H9 (cell line): ENCODE measurements around the gene ABCF2. TPM values are rescaled to one million over a fixed set of nuclear protein-coding genes. Genes with fewer than 3 reads are reported as not detected.

Experiments used
- DNase-seq: peaks from one replicate; pipeline ENCODE4 v3.0.0-alpha.2; 2017
- H2AFZ ChIP-seq: one replicate; pipeline ENCODE4 v1.6.1; 2013; ENCODE audit warnings: mild to moderate bottlenecking, low read length, control low read depth, moderate library complexity
- H2AK5ac ChIP-seq: 2 replicates; pipeline ENCODE4 v1.6.1; 2013; ENCODE audit warnings: low read length, control low read depth, mixed read lengths; ENCODE audit not compliant: insufficient read length
- H2BK120ac ChIP-seq: one replicate; pipeline ENCODE4 v1.6.1; 2013; ENCODE audit warnings: low read depth, mild to moderate bottlenecking, low read length, control low read depth, inconsistent platforms; ENCODE audit not compliant: poor library complexity, severe bottlenecking
- H2BK12ac ChIP-seq: 2 replicates; pipeline ENCODE4 v1.6.1; 2013; ENCODE audit warnings: low read length, control low read depth, mixed read lengths, low read depth; ENCODE audit not compliant: insufficient read length
- H2BK15ac ChIP-seq: 2 replicates; pipeline ENCODE4 v1.6.1; 2013; ENCODE audit warnings: low read depth, low read length, control low read depth
- H2BK20ac ChIP-seq: one replicate; pipeline ENCODE4 v1.6.1; 2013; ENCODE audit warnings: low read depth, mild to moderate bottlenecking, low read length, control low read depth, inconsistent platforms; ENCODE audit not compliant: poor library complexity, severe bottlenecking
- H2BK5ac ChIP-seq: 2 replicates; pipeline ENCODE4 v1.6.1; 2013; ENCODE audit warnings: low read length, control low read depth, mixed read lengths; ENCODE audit not compliant: insufficient read length
- H3K14ac ChIP-seq: 2 replicates; pipeline ENCODE4 v1.6.1; 2013; ENCODE audit warnings: low read length, control low read depth; ENCODE audit not compliant: insufficient read depth
- H3K18ac ChIP-seq: 2 replicates; pipeline ENCODE4 v1.6.1; 2013; ENCODE audit warnings: low read depth, mild to moderate bottlenecking, mixed read lengths, low read length, control low read depth; ENCODE audit not compliant: insufficient read length
- H3K23ac ChIP-seq: 2 replicates; pipeline ENCODE4 v1.6.1; 2013; ENCODE audit warnings: low read length, control low read depth, mixed read lengths, low read depth; ENCODE audit not compliant: insufficient read length
- H3K23me2 ChIP-seq: 2 replicates; pipeline ENCODE4 v1.6.1; 2013; ENCODE audit warnings: low read depth, mild to moderate bottlenecking, mixed read lengths, low read length, control low read depth; ENCODE audit not compliant: insufficient read length, poor library complexity, severe bottlenecking
- H3K27ac ChIP-seq: 2 replicates; pipeline ENCODE4 v1.5.1; 2013; ENCODE audit warnings: low read length, control low read depth, mixed read lengths, low read depth; ENCODE audit not compliant: insufficient read length
- H3K27me3 ChIP-seq: 2 replicates; pipeline ENCODE4 v1.6.1; 2013; ENCODE audit warnings: low read length, control low read depth, inconsistent platforms; ENCODE audit not compliant: insufficient read depth
- H3K4ac ChIP-seq: 2 replicates; pipeline ENCODE4 v1.6.1; 2013; ENCODE audit warnings: low read depth, mild to moderate bottlenecking, control low read depth, inconsistent platforms, low read length, moderate library complexity
- H3K4me1 ChIP-seq: 2 replicates; pipeline ENCODE4 v1.6.1; 2013; ENCODE audit warnings: low read length, control low read depth, inconsistent platforms; ENCODE audit not compliant: insufficient read depth
- H3K4me2 ChIP-seq: 2 replicates; pipeline ENCODE4 v1.6.1; 2013; ENCODE audit warnings: low read length, control low read depth, mixed read lengths; ENCODE audit not compliant: insufficient read length, insufficient read depth
- H3K56ac ChIP-seq: 2 replicates; pipeline ENCODE4 v1.6.1; 2013; ENCODE audit warnings: low read depth, mild to moderate bottlenecking, mixed read lengths, low read length, control low read depth; ENCODE audit not compliant: insufficient read length
- H3K79me1 ChIP-seq: 2 replicates; pipeline ENCODE4 v1.6.1; 2013; ENCODE audit warnings: low read depth, mild to moderate bottlenecking, moderate library complexity, low read length, control low read depth, inconsistent platforms; ENCODE audit not compliant: insufficient read depth, poor library complexity, severe bottlenecking
- H3K79me2 ChIP-seq: 2 replicates; pipeline ENCODE4 v1.6.1; 2013; ENCODE audit warnings: low read length, control low read depth, inconsistent platforms; ENCODE audit not compliant: insufficient read depth
- H3K9ac ChIP-seq: 2 replicates; pipeline ENCODE4 v1.6.1; 2013; ENCODE audit warnings: low read length, control low read depth, mixed read lengths; ENCODE audit not compliant: insufficient read length; ENCODE audit errors: extremely low read depth
- H3K9me3 ChIP-seq: one replicate; pipeline ENCODE4 v1.6.1; 2013; ENCODE audit warnings: low read depth, low read length, inconsistent platforms; ENCODE audit not compliant: control insufficient read depth
- H3T11ph ChIP-seq: one replicate; pipeline ENCODE4 v1.6.1; 2013; ENCODE audit warnings: mild to moderate bottlenecking, low read length, control low read depth, inconsistent platforms
- H4K20me1 ChIP-seq: one replicate; pipeline ENCODE4 v1.6.1; 2013; ENCODE audit not compliant: control insufficient read depth, insufficient read length, insufficient read depth
- H4K5ac ChIP-seq: 2 replicates; pipeline ENCODE4 v1.6.1; 2013; ENCODE audit warnings: low read depth, mild to moderate bottlenecking, mixed read lengths, low read length, control low read depth; ENCODE audit not compliant: insufficient read length
- H4K8ac ChIP-seq: replicated peaks from 2 replicates; pipeline ENCODE4 v1.6.1; 2013; ENCODE audit warnings: low read length, control low read depth, mixed read lengths, low read depth; ENCODE audit not compliant: insufficient read length
- H4K91ac ChIP-seq: 2 replicates; pipeline ENCODE4 v1.6.1; 2013; ENCODE audit warnings: low read depth, mild to moderate bottlenecking, moderate library complexity, mixed read lengths, low read length, control low read depth; ENCODE audit not compliant: insufficient read length
- H3K27ac Mint-ChIP-seq, 3 experiments: 2 replicates in 2 of 3; 3 replicates in 1 of 3; pipeline ENCODE4 v1.8.0; 2020 to 2021; ENCODE audit warnings: mixed read lengths in 3 of 3, mild to moderate bottlenecking in 1 of 3, moderate library complexity in 1 of 3
- H3K27me3 Mint-ChIP-seq: 2 replicates; pipeline ENCODE4 v1.8.0; 2021; ENCODE audit warnings: low read depth, mild to moderate bottlenecking, moderate library complexity, mixed read lengths
- H3K36me3 Mint-ChIP-seq, 3 experiments: 2 replicates in 2 of 3; 3 replicates in 1 of 3; pipeline ENCODE4 v1.8.0; 2020 to 2021; ENCODE audit warnings: low read depth in 3 of 3, mixed read lengths in 3 of 3; ENCODE audit not compliant: insufficient read depth in 1 of 3
- H3K4me1 Mint-ChIP-seq, 2 experiments: 2 replicates each; pipeline ENCODE4 v1.8.0; 2020; ENCODE audit warnings: mixed read lengths in 2 of 2
- H3K4me3 Mint-ChIP-seq, 2 experiments: 2 replicates in 1 of 2; 3 replicates in 1 of 2; pipeline ENCODE4 v1.8.0; 2020 to 2021; ENCODE audit warnings: mild to moderate bottlenecking in 2 of 2, mixed read lengths in 2 of 2, moderate library complexity in 1 of 2
- H3K9me3 Mint-ChIP-seq, 2 experiments: 2 replicates in 1 of 2; 3 replicates in 1 of 2; pipeline ENCODE4 v1.8.0; 2020; ENCODE audit warnings: mild to moderate bottlenecking in 2 of 2, mixed read lengths in 2 of 2, moderate library complexity in 1 of 2
- CTCF ChIP-seq: fragments of 200-600 bp; sonication (generic); conservative IDR thresholded peaks from 3 replicates; pipeline ENCODE4 v1.8.0; 2021; ENCODE audit warnings: antibody characterized with exemption, mild to moderate bottlenecking
- WGBS: extraction: QIAGEN DNeasy Blood & Tissue Kit; methylation state at CpG from one replicate; pipeline ENCODE4 v1.1.7; 2013; ENCODE audit warnings: missing lambda C conversion rate, low lambda C conversion rate, mixed read lengths; ENCODE audit not compliant: insufficient read length; ENCODE audit errors: extremely low coverage; 5-methylcytosine and 5-hydroxymethylcytosine counted together
- total RNA-seq: library from RNA; stranded (reverse); gene quantifications from 2 replicates; pipeline ENCODE4 v1.2.1, GENCODE V29; 2021

Gene ABCF2
- total RNA-seq, 1 experiment from 2014 or later = 70.1 TPM

DNA sequence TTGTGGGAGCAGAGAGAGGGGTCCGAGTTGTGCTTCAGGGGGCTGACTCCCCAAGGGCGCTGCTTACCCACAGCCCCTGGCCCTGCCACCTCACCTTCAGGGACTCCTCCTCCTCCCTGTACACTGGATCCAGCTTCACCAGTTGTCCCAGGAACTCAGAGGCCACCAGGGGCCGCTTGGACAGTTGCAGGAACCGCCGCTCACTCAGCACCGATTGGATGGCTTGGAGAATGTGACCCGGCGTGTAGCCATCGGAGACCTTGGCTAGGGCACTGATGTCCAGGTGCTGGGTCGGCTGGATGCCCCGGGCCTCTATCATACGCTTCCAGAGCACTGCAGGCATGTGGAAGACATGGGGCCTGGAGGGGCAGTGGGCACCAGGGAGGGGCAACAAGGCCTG lies 35.5 kb downstream of the ABCF2 start:
- no peak overlapping the region; the same call in 1 of the 2 replicates for H3K14ac ChIP-seq
- H2BK12ac ChIP-seq = no peak overlapping the region
- no peak overlapping the region for H2AK5ac ChIP-seq
- no peaks in the 10 kb centered on the region for H3K79me2 ChIP-seq
- DNase-seq = no peak
- WGBS = no CpG with 5 or more reads among the region's 12 CpGs
- no peak overlapping the region for H3K23ac ChIP-seq
- no peaks in the 10 kb centered on the region for H3K36me3 Mint-ChIP-seq
- H3K4me1 Mint-ChIP-seq = no peaks in the 10 kb centered on the region
- H3K27me3 Mint-ChIP-seq = peaks cover 30% of the 10 kb centered on the region
- H3K9me3 Mint-ChIP-seq = no peaks in the 10 kb centered on the region
- no peak overlapping the region for H3K4me2 ChIP-seq
- H3K4me1 ChIP-seq = no peaks in the 10 kb centered on the region; the same call in 1 of the 2 replicates
- no peak overlapping the region for H3K27ac ChIP-seq
- no peak for TF ChIP-seq CTCF
- H4K8ac ChIP-seq = no peak overlapping the region
- no peaks in the 10 kb centered on the region for H3K79me1 ChIP-seq
- H2BK5ac ChIP-seq = no peak overlapping the region
- no peak overlapping the region for H3K9ac ChIP-seq
- no peak overlapping the region for H2BK20ac ChIP-seq
- no peak overlapping the region for H3K56ac ChIP-seq
- no peak overlapping the region for H4K91ac ChIP-seq
- H2AFZ ChIP-seq = no peak overlapping the region
- no peak overlapping the region for H3K4me3 Mint-ChIP-seq
- H3K9me3 ChIP-seq = no peaks in the 10 kb centered on the region
- no peaks in the 10 kb centered on the region for H4K20me1 ChIP-seq
- no peak overlapping the region for H3K27ac Mint-ChIP-seq
- H3T11ph ChIP-seq = no peak overlapping the region
- no peaks in the 10 kb centered on the region; the same call in 1 of the 2 replicates for H3K27me3 ChIP-seq
- no peak overlapping the region for H3K4ac ChIP-seq
- no peak overlapping the region for H4K5ac ChIP-seq
- H2BK15ac ChIP-seq = no peak overlapping the region
- no peak overlapping the region for H2BK120ac ChIP-seq
- H3K23me2 ChIP-seq = no peaks in the 10 kb centered on the region
- H3K18ac ChIP-seq = no peak overlapping the region
